ENCODE measurements around the gene MED16. TPM values are rescaled to one million over a fixed set of nuclear protein-coding genes. Genes with fewer than 3 reads are reported as not detected.

The MED16 gene
- total RNA-seq, 1 experiment from 2014 or later: 36.2 TPM

DNA sequence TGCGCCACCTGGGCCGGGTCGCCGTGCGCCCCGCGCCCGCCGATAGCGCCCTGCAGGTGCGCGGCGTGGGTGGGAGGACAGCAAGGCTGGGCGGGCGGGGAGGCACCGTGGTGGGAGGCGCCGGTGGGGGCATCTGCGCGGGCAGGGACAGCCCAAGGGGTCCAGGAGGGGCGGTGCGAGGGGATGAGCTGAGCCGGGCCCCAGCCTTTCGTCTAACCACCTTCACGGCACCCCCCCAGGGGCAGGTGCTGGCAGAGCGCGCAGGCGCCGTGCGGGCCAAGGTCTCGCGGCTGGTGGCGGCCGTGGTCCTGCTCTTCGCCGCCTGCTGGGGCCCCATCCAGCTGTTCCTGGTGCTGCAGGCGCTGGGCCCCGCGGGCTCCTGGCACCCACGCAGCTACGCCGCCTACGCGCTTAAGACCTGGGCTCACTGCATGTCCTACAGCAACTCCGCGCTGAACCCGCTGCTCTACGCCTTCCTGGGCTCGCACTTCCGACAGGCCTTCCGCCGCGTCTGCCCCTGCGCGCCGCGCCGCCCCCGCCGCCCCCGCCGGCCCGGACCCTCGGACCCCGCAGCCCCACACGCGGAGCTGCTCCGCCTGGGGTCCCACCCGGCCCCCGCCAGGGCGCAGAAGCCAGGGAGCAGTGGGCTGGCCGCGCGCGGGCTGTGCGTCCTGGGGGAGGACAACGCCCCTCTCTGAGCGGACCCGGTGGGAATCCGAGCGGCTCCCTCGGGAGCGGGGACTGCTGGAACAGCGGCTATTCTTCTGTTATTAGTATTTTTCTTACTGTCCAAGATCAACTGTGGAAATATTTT lies 27.3 kb upstream of the MED16 start:
- H3K36me3 ChIP-seq (replicated peaks; ENCODE audit: control insufficient read depth, insufficient read depth, low read length): no peaks in the 10 kb centered on the region
- peak overlapping the region; percentile 39 for H3K4me3 ChIP-seq (ENCODE audit: insufficient read depth, low read depth, low read length)
- H3K27me3 ChIP-seq (ENCODE audit: control insufficient read depth, insufficient read depth, low read length): peaks cover 54% of the 10 kb centered on the region
- peak; percentile 93 for DNase-seq

DNA sequence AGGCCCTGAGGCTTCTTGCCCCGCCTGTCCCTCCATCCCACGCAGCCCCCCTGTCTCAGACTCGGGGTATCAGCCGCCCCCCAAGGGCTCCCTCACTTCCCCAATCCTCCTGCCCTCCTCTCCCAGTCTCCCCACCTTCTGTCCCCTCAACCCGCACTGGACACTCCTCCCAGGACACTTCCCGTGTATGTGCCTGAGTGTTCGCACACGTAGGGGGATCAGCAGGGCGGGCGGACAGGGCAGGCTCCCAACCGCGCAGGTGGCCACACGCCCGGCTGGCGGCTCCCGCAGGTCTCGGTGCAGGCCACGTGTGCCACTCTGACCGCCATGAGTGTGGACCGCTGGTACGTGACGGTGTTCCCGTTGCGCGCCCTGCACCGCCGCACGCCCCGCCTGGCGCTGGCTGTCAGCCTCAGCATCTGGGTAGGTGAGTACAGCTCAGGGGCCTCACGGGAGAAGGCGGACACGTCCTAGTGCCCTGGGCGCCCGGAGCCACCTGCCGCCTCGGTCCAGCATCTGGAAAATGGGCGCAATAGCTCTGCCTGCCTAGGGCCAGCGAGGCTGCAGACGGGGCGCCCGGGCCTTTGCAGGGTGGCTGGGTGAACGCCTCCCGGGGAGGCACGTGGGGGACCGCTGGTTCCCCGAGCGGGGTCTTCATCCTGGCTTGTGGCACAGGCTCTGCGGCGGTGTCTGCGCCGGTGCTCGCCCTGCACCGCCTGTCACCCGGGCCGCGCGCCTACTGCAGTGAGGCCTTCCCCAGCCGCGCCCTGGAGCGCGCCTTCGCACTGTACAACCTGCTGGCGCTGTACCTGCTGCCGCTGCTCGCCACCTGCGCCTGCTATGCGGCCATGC lies 26.4 kb upstream of the MED16 start:
- DNase-seq: peak; percentile 84
- H3K4me3 ChIP-seq (ENCODE audit: insufficient read depth, low read depth, low read length): peak overlapping the region; percentile 39; the same call in 1 of the 2 replicates
- H3K27me3 ChIP-seq (ENCODE audit: control insufficient read depth, insufficient read depth, low read length): peaks cover 57% of the 10 kb centered on the region
- no peaks in the 10 kb centered on the region for H3K36me3 ChIP-seq (replicated peaks; ENCODE audit: control insufficient read depth, insufficient read depth, low read length)

DNA sequence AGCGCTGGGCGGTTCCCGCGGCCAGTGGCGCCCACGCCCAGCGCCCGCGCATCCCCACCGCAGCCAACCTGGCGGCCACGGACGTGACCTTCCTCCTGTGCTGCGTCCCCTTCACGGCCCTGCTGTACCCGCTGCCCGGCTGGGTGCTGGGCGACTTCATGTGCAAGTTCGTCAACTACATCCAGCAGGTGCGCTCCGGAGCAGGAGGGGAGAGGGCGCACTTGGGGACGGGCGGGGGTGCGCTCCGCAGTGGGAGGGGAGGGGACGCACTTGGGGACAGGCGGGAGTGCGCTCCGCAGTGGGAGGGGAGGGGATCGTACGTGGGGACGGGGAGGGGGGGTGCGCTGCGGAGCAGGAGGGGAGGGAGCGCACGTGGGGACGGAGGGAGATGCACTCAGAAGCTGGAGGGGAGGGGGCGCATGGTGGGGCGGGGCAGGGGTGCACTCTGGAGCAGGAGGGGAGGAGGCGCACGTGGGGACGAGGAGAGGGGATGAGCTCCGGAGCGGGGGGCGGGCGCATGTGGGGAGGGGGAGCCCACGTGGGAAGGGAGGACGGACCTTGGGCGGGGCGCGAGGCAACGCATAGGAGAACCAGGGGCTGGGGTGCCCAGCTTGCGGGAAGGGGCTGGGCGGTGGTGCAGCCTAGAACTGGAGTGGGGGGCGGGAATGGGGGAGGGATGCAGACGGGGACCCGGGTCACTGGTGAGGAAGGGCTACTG lies 25.7 kb upstream of the MED16 start:
- peak; percentile 86 for DNase-seq
- Histone ChIP-seq H3K4me3 (ENCODE audit: insufficient read depth, low read depth, low read length) (peak overlapping the region; percentile 63), H3K36me3 (replicated peaks; ENCODE audit: control insufficient read depth, insufficient read depth, low read length) (no peaks in the 10 kb centered on the region), H3K27me3 (ENCODE audit: control insufficient read depth, insufficient read depth, low read length) (peaks cover 58% of the 10 kb centered on the region)

DNA sequence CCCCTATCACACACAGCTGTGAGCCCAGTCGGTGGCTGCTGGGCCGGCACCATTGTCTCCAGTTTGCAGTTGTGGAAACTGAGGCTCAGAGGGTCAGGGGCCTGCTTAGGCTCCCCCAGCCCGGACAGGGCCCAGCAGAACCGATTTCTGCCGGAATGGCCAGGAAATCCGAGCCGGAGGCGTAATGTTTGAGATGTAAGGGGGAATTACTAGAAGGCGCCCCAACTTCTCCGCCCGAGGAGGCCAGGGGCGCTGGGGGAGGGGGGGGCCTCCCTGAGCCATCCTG lies 25.1 kb upstream of the MED16 start:
- H3K27me3 ChIP-seq (ENCODE audit: control insufficient read depth, insufficient read depth, low read length): peaks cover 60% of the 10 kb centered on the region
- no peak for DNase-seq
- H3K36me3 ChIP-seq (replicated peaks; ENCODE audit: control insufficient read depth, insufficient read depth, low read length): no peaks in the 10 kb centered on the region
- H3K4me3 ChIP-seq (ENCODE audit: insufficient read depth, low read depth, low read length): peak overlapping the region; percentile 63

DNA sequence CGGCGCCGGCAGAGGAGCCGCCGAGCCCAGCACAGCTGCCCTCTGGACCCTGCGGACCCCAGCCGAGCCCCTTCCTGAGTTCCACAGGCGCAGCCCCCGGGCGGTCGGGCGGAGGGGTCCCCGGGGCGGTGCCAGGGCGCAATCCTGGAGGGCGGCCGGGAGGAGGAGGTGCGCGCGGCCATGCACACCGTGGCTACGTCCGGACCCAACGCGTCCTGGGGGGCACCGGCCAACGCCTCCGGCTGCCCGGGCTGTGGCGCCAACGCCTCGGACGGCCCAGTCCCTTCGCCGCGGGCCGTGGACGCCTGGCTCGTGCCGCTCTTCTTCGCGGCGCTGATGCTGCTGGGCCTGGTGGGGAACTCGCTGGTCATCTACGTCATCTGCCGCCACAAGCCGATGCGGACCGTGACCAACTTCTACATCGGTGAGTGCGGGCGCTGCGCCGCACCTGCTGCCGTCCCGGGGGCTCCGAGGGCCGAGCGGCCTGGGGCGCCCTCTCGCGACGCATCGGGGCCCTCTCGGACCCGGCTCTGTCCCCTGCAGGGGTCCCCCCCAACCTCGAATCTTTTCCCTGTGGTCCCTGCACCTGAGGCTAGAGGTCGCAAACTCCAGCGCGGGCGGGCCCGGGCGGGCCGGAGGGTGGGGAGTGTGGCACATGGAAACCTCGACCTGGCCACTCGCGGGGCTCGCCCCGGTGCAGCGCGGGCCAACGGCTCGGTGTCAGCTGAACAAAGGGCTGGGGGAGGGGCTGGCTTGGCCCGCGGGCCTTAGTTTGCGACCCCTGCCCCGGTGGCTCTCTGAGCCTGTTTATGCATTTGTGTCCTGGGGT lies 24.6 kb upstream of the MED16 start, which contains the start of gene KISS1R:
TSS of gene KISS1R (plus strand) at position 11 of the 829 bp plus-strand sequence. CDS start at position 181, 170 bp downstream.
- peak; percentile 97 for DNase-seq
- Histone ChIP-seq H3K36me3 (replicated peaks; ENCODE audit: control insufficient read depth, insufficient read depth, low read length) (no peaks in the 10 kb centered on the region), H3K27me3 (ENCODE audit: control insufficient read depth, insufficient read depth, low read length) (peaks cover 60% of the 10 kb centered on the region), H3K4me3 (ENCODE audit: insufficient read depth, low read depth, low read length) (peak within 1 kb of the TSS; percentile 63)

DNA sequence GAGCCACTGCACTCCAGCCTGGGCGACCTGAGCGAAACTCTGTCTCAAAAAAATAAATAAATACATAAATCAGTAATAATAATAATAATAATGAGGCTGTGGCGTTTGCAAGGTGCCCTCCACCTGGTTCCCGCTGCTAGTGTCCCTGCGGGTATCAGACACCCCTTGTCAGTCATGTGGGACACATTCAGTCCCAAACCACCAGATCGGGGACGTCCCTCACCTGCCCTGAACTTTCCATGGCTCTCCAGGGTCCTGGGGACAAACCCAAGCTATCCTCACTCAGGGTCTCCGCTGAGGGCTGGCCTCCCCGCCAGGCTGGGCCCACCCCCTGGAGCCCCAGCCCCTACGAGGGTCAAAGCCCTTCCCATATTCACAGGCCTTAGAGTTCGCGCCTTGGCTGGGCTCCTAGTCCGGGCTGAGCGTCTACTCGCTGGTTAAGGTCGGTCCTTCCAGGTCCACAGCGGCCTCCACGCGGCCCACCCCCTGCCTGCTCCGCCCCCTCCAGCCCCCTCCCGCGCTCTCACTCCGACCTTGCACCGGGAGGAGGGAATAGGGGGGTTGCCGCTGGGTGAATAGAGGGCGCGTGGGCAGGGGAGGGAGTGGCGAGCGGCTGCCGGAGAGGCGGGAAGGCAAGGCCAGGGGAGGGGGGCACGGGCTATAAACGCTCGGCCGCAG lies 23.8 kb upstream of the MED16 start:
- Histone ChIP-seq H3K4me3 (ENCODE audit: insufficient read depth, low read depth, low read length) (peak overlapping the region; percentile 63), H3K27me3 (ENCODE audit: control insufficient read depth, insufficient read depth, low read length) (peaks cover 60% of the 10 kb centered on the region), H3K36me3 (replicated peaks; ENCODE audit: control insufficient read depth, insufficient read depth, low read length) (no peaks in the 10 kb centered on the region)
- peak; percentile 93 for DNase-seq

DNA sequence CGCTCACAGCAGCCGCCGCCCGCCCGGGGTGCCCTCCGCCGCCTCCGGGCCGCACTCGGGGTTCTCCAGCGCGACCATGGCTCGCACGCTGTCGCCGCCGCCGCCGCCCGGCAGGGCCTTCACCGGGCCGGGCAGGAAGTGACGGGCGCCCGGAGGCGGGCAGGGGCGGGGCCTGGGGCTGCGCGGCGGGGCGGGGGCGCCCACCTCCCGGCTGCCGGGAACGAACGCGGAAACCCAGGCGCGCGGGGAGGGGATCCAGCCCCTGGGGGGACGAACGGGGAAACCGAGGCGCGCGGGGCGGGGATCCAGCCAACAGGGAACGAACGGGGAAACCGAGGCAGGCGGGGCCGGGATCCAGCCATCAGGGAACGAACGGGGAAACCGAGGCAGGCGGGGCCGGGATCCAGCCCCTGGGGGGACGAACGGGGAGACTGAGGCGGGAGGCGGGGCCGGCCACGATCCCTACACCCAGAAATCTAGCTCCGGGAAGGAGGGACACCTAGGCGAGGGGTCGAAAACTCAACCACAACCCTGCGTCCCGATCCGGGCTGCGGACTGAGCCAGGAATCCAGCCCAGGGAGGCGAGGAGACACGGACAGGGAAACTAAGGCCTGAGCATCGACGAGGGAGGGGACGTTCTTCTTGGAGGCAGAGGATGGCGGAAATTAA lies 20.2 kb upstream of the MED16 start, which contains the start of gene R3HDM4:
TSS of gene R3HDM4 (minus strand) at position 140 of the 669 bp plus-strand sequence. CDS start at position 78, 62 bp downstream.
- Histone ChIP-seq H3K4me3 (ENCODE audit: insufficient read depth, low read depth, low read length) (peak within 1 kb of the TSS; percentile 71), H3K36me3 (replicated peaks; ENCODE audit: control insufficient read depth, insufficient read depth, low read length) (no peaks in the 10 kb centered on the region), H3K27me3 (ENCODE audit: control insufficient read depth, insufficient read depth, low read length) (peaks cover 27% of the 10 kb centered on the region)
- peak; percentile 97 for DNase-seq

DNA sequence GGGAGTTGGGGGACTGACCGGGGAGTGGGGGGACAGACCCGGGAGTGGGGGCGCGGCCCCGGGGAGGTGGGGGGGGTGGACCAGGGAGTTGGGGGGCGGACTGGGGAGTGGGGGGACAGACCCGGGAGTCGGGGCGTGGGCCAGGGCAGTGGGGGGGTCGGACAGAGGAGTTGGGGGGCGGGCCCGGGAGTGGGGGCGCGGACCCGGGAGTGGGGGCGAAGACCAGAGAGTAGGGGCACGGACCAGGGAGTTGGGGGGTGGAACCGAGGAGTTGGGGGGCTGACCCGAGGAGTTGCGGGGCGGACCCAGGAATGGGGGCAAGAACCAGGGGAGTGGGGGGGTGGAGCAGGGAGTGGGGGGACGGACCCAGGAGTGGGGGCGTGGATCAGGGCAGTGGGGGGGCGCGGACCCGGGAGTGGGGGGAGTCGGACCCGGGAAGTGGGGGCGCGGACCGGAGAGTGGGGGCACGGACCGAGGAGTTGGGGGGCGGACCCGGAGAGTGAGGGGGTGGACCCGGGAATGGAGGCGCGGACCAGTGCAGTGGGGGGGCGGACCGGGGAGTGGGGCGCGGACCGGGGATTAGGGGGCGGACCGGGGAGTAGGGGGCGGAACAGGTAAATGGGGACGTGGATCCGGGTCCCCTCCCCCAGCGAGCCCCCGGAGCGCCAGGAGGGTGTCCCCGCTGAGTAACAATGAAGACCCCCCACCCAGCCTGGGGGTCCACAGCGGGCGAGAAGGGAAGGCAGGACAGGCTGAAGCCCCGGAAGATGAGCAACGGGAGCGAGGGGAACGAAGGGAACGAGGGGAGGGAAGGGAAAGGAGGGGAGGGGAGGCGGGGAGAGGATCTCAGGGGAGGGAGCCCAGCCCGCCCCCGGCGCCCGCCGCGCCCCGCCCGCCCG lies 19.4 kb upstream of the MED16 start:
- no peak for DNase-seq
- Histone ChIP-seq H3K36me3 (replicated peaks; ENCODE audit: control insufficient read depth, insufficient read depth, low read length) (no peaks in the 10 kb centered on the region), H3K27me3 (ENCODE audit: control insufficient read depth, insufficient read depth, low read length) (peaks cover 19% of the 10 kb centered on the region), H3K4me3 (ENCODE audit: insufficient read depth, low read depth, low read length) (peak overlapping the region; percentile 71)

DNA sequence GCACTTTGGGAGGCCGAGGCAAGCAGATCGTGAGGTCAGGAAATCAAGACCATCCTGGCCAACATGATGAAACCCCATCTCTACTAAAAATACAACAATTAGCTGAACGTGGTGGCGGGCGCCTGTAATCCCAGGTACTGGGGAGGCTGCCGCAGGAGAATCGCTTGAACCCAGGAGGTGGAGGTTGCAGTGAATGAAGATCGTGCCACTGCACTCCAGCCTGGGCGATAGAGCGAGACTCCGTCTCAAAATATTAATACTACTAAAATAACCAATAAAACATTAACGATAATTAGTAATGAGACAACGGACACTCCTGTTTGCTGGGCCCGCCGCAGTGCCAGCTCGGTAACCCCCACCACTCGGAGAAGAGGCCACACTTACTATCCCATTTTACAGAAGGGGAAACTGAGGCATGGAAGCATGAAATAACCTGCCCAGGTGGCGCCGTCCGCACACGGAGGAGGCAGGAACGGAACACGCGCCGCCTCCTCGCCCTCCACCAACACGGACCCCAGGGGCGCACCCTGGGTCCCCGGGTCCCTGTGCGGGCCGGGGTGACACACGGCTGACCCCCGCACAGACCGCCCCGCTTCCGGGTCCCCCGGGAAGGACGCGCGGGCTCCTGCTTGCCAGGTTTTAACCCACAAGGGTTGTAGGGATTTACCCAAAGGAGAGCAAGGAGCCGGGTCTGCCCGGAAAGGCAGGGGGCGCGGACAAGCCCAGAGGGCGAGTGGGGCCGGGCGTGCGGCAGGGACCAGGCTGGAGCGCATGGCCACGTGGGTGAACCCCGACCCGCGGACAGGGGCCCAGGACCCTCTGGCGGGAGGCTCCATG lies 18.4 kb upstream of the MED16 start:
- Histone ChIP-seq H3K36me3 (replicated peaks; ENCODE audit: control insufficient read depth, insufficient read depth, low read length) (no peaks in the 10 kb centered on the region; the same call in 1 of the 2 replicates), H3K4me3 (ENCODE audit: insufficient read depth, low read depth, low read length) (peak overlapping the region; percentile 16; the same call in 1 of the 2 replicates), H3K27me3 (ENCODE audit: control insufficient read depth, insufficient read depth, low read length) (peaks cover 10% of the 10 kb centered on the region)
- peak; percentile 90 for DNase-seq

DNA sequence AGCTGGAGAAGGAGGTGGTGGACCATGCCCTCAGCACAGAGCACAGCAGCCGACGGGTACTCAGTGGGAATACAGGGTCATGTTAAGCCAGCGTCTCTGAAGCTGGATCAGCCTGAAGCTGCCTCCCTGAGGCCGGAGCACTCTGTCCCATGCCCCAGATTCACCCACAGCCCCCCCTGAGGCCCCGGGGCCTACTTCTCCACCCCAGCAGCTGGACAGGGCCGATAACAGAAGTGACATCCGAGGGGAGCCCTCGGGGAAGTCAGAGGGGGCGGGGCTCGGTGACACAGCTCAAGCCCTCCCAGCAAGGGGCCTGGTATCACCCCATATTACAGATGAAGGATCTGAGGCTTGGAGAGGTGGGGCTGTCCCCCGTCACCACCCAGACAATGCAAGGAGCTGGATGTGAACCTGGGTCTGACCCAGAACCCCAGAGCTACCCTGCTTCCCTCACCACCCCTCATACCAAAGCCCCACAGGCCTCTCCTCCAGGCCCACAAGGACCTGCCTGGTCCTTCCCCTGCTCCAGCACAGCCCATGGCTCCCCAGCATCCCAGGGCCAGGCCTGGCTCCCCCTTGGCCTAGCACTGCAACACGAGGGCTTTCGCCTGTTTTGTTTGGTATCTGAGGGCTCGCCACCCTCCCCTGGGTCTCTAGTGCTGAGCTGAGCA lies 14.3 kb upstream of the MED16 start:
- DNase-seq: no peak
- no peak overlapping the region for H3K4me3 ChIP-seq (ENCODE audit: insufficient read depth, low read depth, low read length)
- no peaks in the 10 kb centered on the region; the same call in 1 of the 2 replicates for H3K36me3 ChIP-seq (replicated peaks; ENCODE audit: control insufficient read depth, insufficient read depth, low read length)
- no peaks in the 10 kb centered on the region for H3K27me3 ChIP-seq (ENCODE audit: control insufficient read depth, insufficient read depth, low read length)

DNA sequence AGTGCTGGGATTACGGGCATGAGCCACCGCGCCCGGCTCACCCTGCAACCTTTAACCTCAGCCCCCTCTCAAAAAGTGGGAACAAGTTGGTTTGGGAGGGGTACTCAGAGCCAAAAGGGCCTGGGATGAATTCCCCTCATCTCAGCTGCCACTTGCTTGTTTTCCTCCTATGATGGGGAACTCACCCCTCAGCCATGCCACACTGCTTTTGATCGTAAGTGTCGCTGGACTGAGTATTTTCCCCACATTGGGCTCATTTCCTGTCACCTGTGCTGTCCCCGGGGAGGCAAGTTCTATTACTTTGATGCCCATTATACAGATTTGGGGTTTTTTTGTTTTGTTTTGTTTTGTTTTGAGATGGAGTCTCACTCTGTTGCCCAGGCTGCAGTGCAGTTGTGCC lies 13.5 kb upstream of the MED16 start:
- no peak overlapping the region for H3K4me3 ChIP-seq (ENCODE audit: insufficient read depth, low read depth, low read length)
- no peak for DNase-seq
- H3K36me3 ChIP-seq (replicated peaks; ENCODE audit: control insufficient read depth, insufficient read depth, low read length): no peaks in the 10 kb centered on the region; the same call in 1 of the 2 replicates
- H3K27me3 ChIP-seq (ENCODE audit: control insufficient read depth, insufficient read depth, low read length): no peaks in the 10 kb centered on the region

All from H7 (cell line).